ENCODE data around the gene PHACTR3.
"Not testable (repeated sequence)": the region's sequence is repeated elsewhere in the genome, so short reads cannot be mapped to it uniquely, and the experiment has no call there.

PHACTR3 gene

GRCh38 chr20:59603781-59604541, at the start of gene PHACTR3:
TSS of gene PHACTR3 (plus strand) at chr20:59604540. CDS start at chr20:59605015, 475 bp downstream.
- no peak for DNase-seq (ENCODE audit: low read depth)

GRCh38 chr20:59557733-59558529, 46.4 kb upstream of the PHACTR3 start:
- DNase-seq (ENCODE audit: low read depth) = not testable (repeated sequence)

- DNase-seq (ENCODE audit: low read depth) = no peak
Measured at GRCh38 chr20:59559024-59559817, 45.1 kb upstream of the PHACTR3 start.

GRCh38 chr20:59559863-59560262, 44.5 kb upstream of the PHACTR3 start:
- no peak for DNase-seq (ENCODE audit: low read depth)

GRCh38 chr20:59560588-59561227, 43.6 kb upstream of the PHACTR3 start:
- no peak for DNase-seq (ENCODE audit: low read depth)

- DNase-seq (ENCODE audit: low read depth) = no peak
Measured at GRCh38 chr20:59561228-59561605, 43.1 kb upstream of the PHACTR3 start.

- DNase-seq (ENCODE audit: low read depth) = no peak
Measured at GRCh38 chr20:59561614-59562277, 42.6 kb upstream of the PHACTR3 start.

GRCh38 chr20:59564171-59564570, 40.2 kb upstream of the PHACTR3 start:
- no peak for DNase-seq (ENCODE audit: low read depth)

GRCh38 chr20:59564943-59565342, 39.4 kb upstream of the PHACTR3 start:
- DNase-seq (ENCODE audit: low read depth) = no peak

GRCh38 chr20:59565768-59566461, 38.4 kb upstream of the PHACTR3 start:
- DNase-seq (ENCODE audit: low read depth) = no peak

- DNase-seq (ENCODE audit: low read depth) = no peak
Measured at GRCh38 chr20:59566631-59567524, 37.5 kb upstream of the PHACTR3 start.

- no peak for DNase-seq (ENCODE audit: low read depth)
Measured at GRCh38 chr20:59567585-59568508, 36.5 kb upstream of the PHACTR3 start.

- DNase-seq (ENCODE audit: low read depth) = no peak
Measured at GRCh38 chr20:59568509-59569024, 35.8 kb upstream of the PHACTR3 start.

- no peak for DNase-seq (ENCODE audit: low read depth)
Measured at GRCh38 chr20:59569305-59569704, 35.0 kb upstream of the PHACTR3 start.

GRCh38 chr20:59571151-59571550, 33.2 kb upstream of the PHACTR3 start:
- no peak for DNase-seq (ENCODE audit: low read depth)

- DNase-seq (ENCODE audit: low read depth) = peak; percentile 43
Measured at GRCh38 chr20:59571551-59572314, 32.6 kb upstream of the PHACTR3 start.

- DNase-seq (ENCODE audit: low read depth) = no peak
Measured at GRCh38 chr20:59572515-59572914, 31.8 kb upstream of the PHACTR3 start.

- no peak for DNase-seq (ENCODE audit: low read depth)
Measured at GRCh38 chr20:59573837-59574236, 30.5 kb upstream of the PHACTR3 start.

Measured in stimulated activated CD4-positive, alpha-beta T cell treated with anti-CD3 and anti-CD28 coated beads, Interleukin-2, amount 100 ng/mL, for 4 hours (primary cell).